Stomach smooth muscle (tissue), 2 donors: ENCODE data around the gene LIF.
A peak's percentile ranks its signal among the peaks of the same experiment; 100 is the strongest.

Experiments
- H3K27ac ChIP-seq: one replicate; pipeline ENCODE4 v1.7.0; 2013; ENCODE audit warnings: mild to moderate bottlenecking, low read length, inconsistent platforms
- H3K27me3 ChIP-seq, 2 donors: one replicate each; pipeline ENCODE4 v1.7.0; 2013; ENCODE audit warnings: low read length in 2 of 2; ENCODE audit not compliant: insufficient read depth in 2 of 2, control insufficient read depth in 1 of 2
- H3K36me3 ChIP-seq, 2 donors: one replicate each; pipeline ENCODE4 v1.7.0; 2013; ENCODE audit warnings: low read length in 2 of 2; ENCODE audit not compliant: control insufficient read depth in 2 of 2, insufficient read depth in 2 of 2
- H3K4me1 ChIP-seq: one replicate; pipeline ENCODE4 v1.7.0; 2013; ENCODE audit warnings: low read length; ENCODE audit not compliant: control insufficient read depth, insufficient read depth
- H3K4me3 ChIP-seq, 2 donors: one replicate each; pipeline ENCODE4 v1.7.0; 2013; ENCODE audit warnings: low read length in 2 of 2
- H3K9ac ChIP-seq, 2 donors: one replicate each; pipeline ENCODE4 v1.7.0; 2013; ENCODE audit warnings: low read length in 2 of 2, mild to moderate bottlenecking in 1 of 2
- H3K9me3 ChIP-seq, 2 donors: one replicate each; pipeline ENCODE4 v1.7.0; 2013; ENCODE audit warnings: low read length in 2 of 2; ENCODE audit not compliant: control insufficient read depth in 2 of 2
- donor health status: healthy.
- donor health status: Pancreatic carcinoma.

Gene LIF

GRCh38 chr22:30245985-30246813 lies at the start of gene LIF:
Gene LIF (minus strand): TSS chr22:30246759. CDS start chr22:30246695, 64 bp downstream.
- H3K4me3 ChIP-seq = peak within 1 kb of the TSS; percentile 46 to 74
- no peaks in the 10 kb centered on the region for H3K9me3 ChIP-seq
- H3K27ac ChIP-seq = no peak within 1 kb of the TSS
- H3K4me1 ChIP-seq = peaks cover 12% of the 10 kb centered on the region
- H3K27me3 ChIP-seq = peaks cover 18 to 41% of the 10 kb centered on the region in 2 donors
- H3K36me3 ChIP-seq = no peaks in the 10 kb centered on the region
- peak within 1 kb of the TSS in 1 of 2 donors; percentile 22 for H3K9ac ChIP-seq

GRCh38 chr22:30296324-30296723 lies 49.8 kb upstream of the LIF start:
- H3K4me1 ChIP-seq = peaks cover 24% of the 10 kb centered on the region
- H3K36me3 ChIP-seq = peaks cover 27 to 55% of the 10 kb centered on the region in 2 donors
- H3K27ac ChIP-seq = no peak overlapping the region
- no peaks in the 10 kb centered on the region for H3K27me3 ChIP-seq
- H3K9ac ChIP-seq = no peak overlapping the region
- H3K4me3 ChIP-seq = no peak overlapping the region
- H3K9me3 ChIP-seq = no peaks in the 10 kb centered on the region

- Histone ChIP-seq H3K9me3 (no peaks in the 10 kb centered on the region), H3K27ac (no peak overlapping the region), H3K27me3 (no peaks in the 10 kb centered on the region), H3K4me3 (no peak overlapping the region), H3K9ac (no peak overlapping the region), H3K36me3 (peaks cover 27 to 53% of the 10 kb centered on the region in 2 donors), H3K4me1 (peaks cover 28% of the 10 kb centered on the region)
Observed at GRCh38 chr22:30295576-30295975, 49.0 kb upstream of the LIF start.

- H3K9me3 ChIP-seq = no peaks in the 10 kb centered on the region
- H3K27me3 ChIP-seq = no peaks in the 10 kb centered on the region
- no peak overlapping the region for H3K27ac ChIP-seq
- H3K4me1 ChIP-seq = peaks cover 36% of the 10 kb centered on the region
- no peak overlapping the region for H3K9ac ChIP-seq
- peaks cover 27 to 50% of the 10 kb centered on the region in 2 donors for H3K36me3 ChIP-seq
- H3K4me3 ChIP-seq = no peak overlapping the region
Observed at GRCh38 chr22:30294830-30295229, 48.3 kb upstream of the LIF start.

GRCh38 chr22:30294066-30294465 lies 47.5 kb upstream of the LIF start:
- H3K27me3 ChIP-seq = no peaks in the 10 kb centered on the region
- H3K9me3 ChIP-seq = no peaks in the 10 kb centered on the region
- no peak overlapping the region for H3K27ac ChIP-seq
- peaks cover 38% of the 10 kb centered on the region for H3K4me1 ChIP-seq
- peaks cover 27 to 47% of the 10 kb centered on the region in 2 donors for H3K36me3 ChIP-seq
- no peak overlapping the region for H3K9ac ChIP-seq
- H3K4me3 ChIP-seq = no peak overlapping the region

GRCh38 chr22:30293026-30293425 lies 46.5 kb upstream of the LIF start:
- H3K9me3 ChIP-seq = no peaks in the 10 kb centered on the region
- H3K9ac ChIP-seq = no peak overlapping the region
- peaks cover 39% of the 10 kb centered on the region for H3K4me1 ChIP-seq
- peaks cover 27 to 42% of the 10 kb centered on the region in 2 donors for H3K36me3 ChIP-seq
- H3K4me3 ChIP-seq = no peak overlapping the region
- no peak overlapping the region for H3K27ac ChIP-seq
- no peaks in the 10 kb centered on the region for H3K27me3 ChIP-seq

GRCh38 chr22:30292069-30292970 lies 45.8 kb upstream of the LIF start:
- no peak overlapping the region for H3K4me3 ChIP-seq
- H3K9ac ChIP-seq = no peak overlapping the region
- peak overlapping the region; percentile 90 for H3K27ac ChIP-seq
- H3K36me3 ChIP-seq = peaks cover 27 to 36% of the 10 kb centered on the region in 2 donors
- H3K4me1 ChIP-seq = peaks cover 38% of the 10 kb centered on the region
- H3K27me3 ChIP-seq = no peaks in the 10 kb centered on the region
- H3K9me3 ChIP-seq = no peaks in the 10 kb centered on the region

- peaks cover 38% of the 10 kb centered on the region for H3K4me1 ChIP-seq
Observed at GRCh38 chr22:30291058-30291892, 44.7 kb upstream of the LIF start.

GRCh38 chr22:30290342-30291057 lies 43.9 kb upstream of the LIF start:
- H3K4me3 ChIP-seq = peak overlapping the region; percentile 6 to 88
- H3K27me3 ChIP-seq = no peaks in the 10 kb centered on the region
- peaks cover 20 to 25% of the 10 kb centered on the region in 2 donors for H3K36me3 ChIP-seq
- H3K4me1 ChIP-seq = peaks cover 38% of the 10 kb centered on the region
- peak overlapping the region; percentile 90 for H3K27ac ChIP-seq
- no peaks in the 10 kb centered on the region for H3K9me3 ChIP-seq
- peak overlapping the region; percentile 70 to 74 for H3K9ac ChIP-seq

More at GRCh38 chr22:30291058-30291892, 44.7 kb upstream of the LIF start:
- H3K9ac ChIP-seq = peak overlapping the region; percentile 55 to 70
- H3K27ac ChIP-seq = peak overlapping the region; percentile 90
- H3K27me3 ChIP-seq = no peaks in the 10 kb centered on the region
- H3K9me3 ChIP-seq = no peaks in the 10 kb centered on the region
- H3K36me3 ChIP-seq = peaks cover 25 to 30% of the 10 kb centered on the region in 2 donors
- peak overlapping the region in 1 of 2 donors; percentile 40 for H3K4me3 ChIP-seq
